Measurements from ENCODE around the gene IFNG-AS1.

Gene IFNG-AS1

DNA sequence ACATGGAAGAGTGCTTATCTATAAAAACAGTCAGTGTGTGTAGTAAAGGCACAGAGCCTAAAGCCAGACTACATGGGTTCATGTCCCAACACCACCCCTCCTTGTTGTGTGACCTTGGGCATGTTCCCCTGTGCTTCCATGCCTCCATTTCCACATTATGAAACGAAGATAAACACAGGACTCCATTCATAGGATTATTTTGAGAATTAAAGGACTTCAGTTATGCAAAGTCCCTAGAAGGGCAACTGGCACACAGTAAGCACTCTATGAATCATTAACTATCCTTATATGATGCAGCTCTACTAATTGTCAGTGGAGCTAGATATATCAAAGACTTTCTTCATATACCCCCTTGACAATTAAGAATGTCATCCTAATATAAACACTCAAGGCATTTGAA, 17.8 kb downstream of the IFNG-AS1 start:
- DNase-seq (ENCODE audit: low spot score): no peak
- Histone ChIP-seq H3K79me1 (ENCODE audit: low read depth, low read length) (no peaks in the 10 kb centered on the region), H3K18ac (ENCODE audit: low read length) (no peak overlapping the region), H2BK5ac (ENCODE audit: low read length) (no peak overlapping the region), H4K8ac (ENCODE audit: low read depth, low read length) (no peak overlapping the region), H4K91ac (ENCODE audit: low read depth, low read length, poor library complexity) (no peak overlapping the region), H2AK5ac (ENCODE audit: low read depth, low read length) (no peak overlapping the region), H3K36me3 (replicated peaks in 1 of 2; ENCODE audit: control insufficient read depth in 2 of 2, insufficient read depth in 2 of 2, low read length in 2 of 2) (no peaks in the 10 kb centered on the region), H3K27ac (replicated peaks; ENCODE audit: low read length) (no peak overlapping the region), H3K4me3 (ENCODE audit: low read length in 2 of 2) (no peak overlapping the region), H3K4me1 (ENCODE audit: control insufficient read depth in 2 of 2, insufficient read depth in 1 of 2, low read depth in 1 of 2, low read length in 2 of 2) (peaks cover under 1 to 3% of the 10 kb centered on the region in 2 donors), H3K9me3 (replicated peaks in 1 of 2; ENCODE audit: control insufficient read depth in 2 of 2, insufficient read depth in 1 of 2, low read depth in 1 of 2, low read length in 2 of 2) (no peaks in the 10 kb centered on the region), H3K14ac (ENCODE audit: low read length) (no peak overlapping the region), H3K23ac (ENCODE audit: low read depth, low read length, poor library complexity) (no peak overlapping the region), H3K4ac (ENCODE audit: low read length) (no peak overlapping the region), H3K9ac (ENCODE audit: low read depth, low read length, poor library complexity) (no peak overlapping the region), H3K4me2 (ENCODE audit: insufficient read depth, low read length, poor library complexity, severe bottlenecking) (no peak overlapping the region), H3K27me3 (ENCODE audit: control insufficient read depth in 3 of 3, insufficient read depth in 3 of 3, low read depth in 1 of 3, low read length in 3 of 3) (no peaks in the 10 kb centered on the region), H2BK120ac (ENCODE audit: low read depth, low read length) (no peak overlapping the region), H2BK15ac (ENCODE audit: low read length) (no peak overlapping the region), H2BK12ac (ENCODE audit: low read length) (no peak overlapping the region), H2AFZ (ENCODE audit: low read length) (no peak overlapping the region)
- no CpG with 5 or more reads among the region's 1 CpG for WGBS, 2 donors (ENCODE audit: extremely low coverage in 2 of 2, insufficient read length in 2 of 2, insufficient replicate concordance in 1 of 2)

DNA sequence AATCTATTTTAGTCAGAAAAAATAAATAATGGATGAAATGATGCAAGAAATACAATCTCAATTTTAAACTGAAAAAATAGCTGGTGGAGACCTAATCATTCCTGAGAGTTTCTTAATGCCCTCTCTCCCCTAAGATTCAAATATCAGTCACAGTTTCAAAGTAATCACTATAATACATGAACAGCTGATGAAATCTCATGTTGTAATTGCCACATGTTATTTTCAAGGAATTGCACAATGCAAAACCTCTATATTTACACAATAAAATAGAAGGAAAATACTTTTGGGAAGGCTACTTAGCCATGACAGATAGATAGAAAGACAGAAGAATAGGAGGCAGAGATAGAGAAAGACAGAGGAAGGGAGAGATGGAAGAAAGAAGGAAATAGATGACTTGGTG, 18.2 kb downstream of the IFNG-AS1 start:
- H2AFZ ChIP-seq (ENCODE audit: low read length): no peak overlapping the region
- H3K27me3 ChIP-seq (ENCODE audit: control insufficient read depth in 3 of 3, insufficient read depth in 3 of 3, low read depth in 1 of 3, low read length in 3 of 3): no peaks in the 10 kb centered on the region
- H2BK120ac ChIP-seq (ENCODE audit: low read depth, low read length): no peak overlapping the region
- H2AK5ac ChIP-seq (ENCODE audit: low read depth, low read length): no peak overlapping the region
- no peak overlapping the region for H3K9ac ChIP-seq (ENCODE audit: low read depth, low read length, poor library complexity)
- H4K91ac ChIP-seq (ENCODE audit: low read depth, low read length, poor library complexity): no peak overlapping the region
- H3K18ac ChIP-seq (ENCODE audit: low read length): no peak overlapping the region
- H3K4ac ChIP-seq (ENCODE audit: low read length): no peak overlapping the region
- H4K8ac ChIP-seq (ENCODE audit: low read depth, low read length): no peak overlapping the region
- H2BK15ac ChIP-seq (ENCODE audit: low read length): no peak overlapping the region
- no peak overlapping the region for H3K23ac ChIP-seq (ENCODE audit: low read depth, low read length, poor library complexity)
- no peak overlapping the region for H2BK12ac ChIP-seq (ENCODE audit: low read length)
- no peak overlapping the region for H3K14ac ChIP-seq (ENCODE audit: low read length)
- no peaks in the 10 kb centered on the region for H3K36me3 ChIP-seq (replicated peaks in 1 of 2; ENCODE audit: control insufficient read depth in 2 of 2, insufficient read depth in 2 of 2, low read length in 2 of 2)
- no peaks in the 10 kb centered on the region for H3K9me3 ChIP-seq (replicated peaks in 1 of 2; ENCODE audit: control insufficient read depth in 2 of 2, insufficient read depth in 1 of 2, low read depth in 1 of 2, low read length in 2 of 2)
- no peak for DNase-seq (ENCODE audit: low spot score)
- peaks cover 5% of the 10 kb centered on the region in 2 donors for H3K4me1 ChIP-seq (ENCODE audit: control insufficient read depth in 2 of 2, insufficient read depth in 1 of 2, low read depth in 1 of 2, low read length in 2 of 2)
- H3K4me3 ChIP-seq (ENCODE audit: low read length in 2 of 2): no peak overlapping the region
- H3K79me1 ChIP-seq (ENCODE audit: low read depth, low read length): no peaks in the 10 kb centered on the region
- H3K27ac ChIP-seq (replicated peaks; ENCODE audit: low read length): no peak overlapping the region
- H2BK5ac ChIP-seq (ENCODE audit: low read length): no peak overlapping the region
- no peak overlapping the region for H3K4me2 ChIP-seq (ENCODE audit: insufficient read depth, low read length, poor library complexity, severe bottlenecking)

DNA sequence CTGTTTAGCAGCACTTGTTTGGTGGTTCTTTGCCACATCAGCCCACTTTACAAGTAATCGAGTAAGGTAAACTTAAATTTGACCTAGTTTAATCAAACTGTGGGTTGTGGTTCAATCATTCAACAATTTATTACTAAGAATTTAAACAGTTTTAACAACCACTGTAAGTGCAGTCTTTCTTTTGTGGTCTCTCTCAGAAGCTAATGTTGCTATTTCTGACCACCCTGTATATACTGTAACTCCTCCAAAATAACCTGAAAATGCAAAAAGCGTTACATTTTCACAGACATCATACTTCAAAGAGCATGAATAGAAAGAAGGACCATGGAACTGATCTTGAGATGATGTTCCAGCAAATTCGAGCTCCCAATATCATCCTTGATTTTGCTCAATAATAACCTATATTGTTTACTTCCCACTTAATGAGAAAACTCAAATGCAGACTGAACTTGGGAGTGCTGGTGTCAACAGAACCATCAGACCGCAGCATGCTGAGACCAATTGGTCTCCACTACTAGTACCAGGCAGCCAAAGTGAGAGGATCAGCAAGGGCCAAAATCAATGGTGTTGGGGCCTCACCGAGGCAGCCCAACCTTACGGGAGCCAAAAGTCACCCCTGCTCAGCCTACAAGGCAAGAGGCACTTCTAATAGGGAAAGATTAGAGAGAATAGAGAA, 22.1 kb downstream of the IFNG-AS1 start:
- no CpG with 5 or more reads among the region's 6 CpGs for WGBS, 2 donors (ENCODE audit: extremely low coverage in 2 of 2, insufficient read length in 2 of 2, insufficient replicate concordance in 1 of 2)
- H3K23ac ChIP-seq (ENCODE audit: low read depth, low read length, poor library complexity): no peak overlapping the region

DNA sequence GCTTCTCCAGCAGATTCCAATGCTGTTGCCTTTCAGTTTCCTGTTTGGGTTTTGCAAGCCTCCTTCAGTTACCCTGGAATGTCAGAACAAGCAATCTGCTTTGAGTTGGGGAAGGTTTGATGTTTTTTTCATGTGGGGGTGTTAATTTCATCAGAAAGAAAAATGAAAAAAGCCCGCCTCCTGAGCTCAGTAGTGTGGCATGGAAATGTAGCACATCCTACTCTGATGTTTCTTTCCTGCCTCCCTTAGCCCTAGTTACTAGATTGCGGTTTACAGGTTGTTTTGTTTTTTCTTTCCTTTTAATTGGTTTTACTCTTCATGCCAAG, 22.6 kb downstream of the IFNG-AS1 start:
- Histone ChIP-seq H3K9me3 (replicated peaks in 1 of 2; ENCODE audit: control insufficient read depth in 2 of 2, insufficient read depth in 1 of 2, low read depth in 1 of 2, low read length in 2 of 2) (no peaks in the 10 kb centered on the region), H4K8ac (ENCODE audit: low read depth, low read length) (no peak overlapping the region), H3K4me1 (ENCODE audit: control insufficient read depth in 2 of 2, insufficient read depth in 1 of 2, low read depth in 1 of 2, low read length in 2 of 2) (peaks cover 8% of the 10 kb centered on the region in 2 donors), H3K23ac (ENCODE audit: low read depth, low read length, poor library complexity) (no peak overlapping the region), H3K14ac (ENCODE audit: low read length) (no peak overlapping the region), H3K27me3 (ENCODE audit: control insufficient read depth in 3 of 3, insufficient read depth in 3 of 3, low read depth in 1 of 3, low read length in 3 of 3) (no peaks in the 10 kb centered on the region), H3K9ac (ENCODE audit: low read depth, low read length, poor library complexity) (no peak overlapping the region), H4K91ac (ENCODE audit: low read depth, low read length, poor library complexity) (no peak overlapping the region), H2AFZ (ENCODE audit: low read length) (no peak overlapping the region), H3K27ac (replicated peaks; ENCODE audit: low read length) (no peak overlapping the region), H2BK120ac (ENCODE audit: low read depth, low read length) (no peak overlapping the region), H3K4me3 (ENCODE audit: low read length in 2 of 2) (no peak overlapping the region), H3K79me1 (ENCODE audit: low read depth, low read length) (no peaks in the 10 kb centered on the region), H3K36me3 (replicated peaks in 1 of 2; ENCODE audit: control insufficient read depth in 2 of 2, insufficient read depth in 2 of 2, low read length in 2 of 2) (no peaks in the 10 kb centered on the region), H3K18ac (ENCODE audit: low read length) (no peak overlapping the region), H3K4ac (ENCODE audit: low read length) (no peak overlapping the region), H2BK12ac (ENCODE audit: low read length) (no peak overlapping the region), H2BK15ac (ENCODE audit: low read length) (no peak overlapping the region), H2AK5ac (ENCODE audit: low read depth, low read length) (no peak overlapping the region), H3K4me2 (ENCODE audit: insufficient read depth, low read length, poor library complexity, severe bottlenecking) (no peak overlapping the region), H2BK5ac (ENCODE audit: low read length) (no peak overlapping the region)
- no CpG with 5 or more reads among the region's 2 CpGs for WGBS, 2 donors (ENCODE audit: extremely low coverage in 2 of 2, insufficient read length in 2 of 2, insufficient replicate concordance in 1 of 2)
- no peak for DNase-seq (ENCODE audit: low spot score)

More for the DNA sequence above, 22.1 kb downstream of the IFNG-AS1 start:
- Histone ChIP-seq H3K14ac (ENCODE audit: low read length) (no peak overlapping the region), H3K9ac (ENCODE audit: low read depth, low read length, poor library complexity) (no peak overlapping the region), H3K4me3 (ENCODE audit: low read length in 2 of 2) (no peak overlapping the region), H3K36me3 (replicated peaks in 1 of 2; ENCODE audit: control insufficient read depth in 2 of 2, insufficient read depth in 2 of 2, low read length in 2 of 2) (no peaks in the 10 kb centered on the region), H3K4me1 (ENCODE audit: control insufficient read depth in 2 of 2, insufficient read depth in 1 of 2, low read depth in 1 of 2, low read length in 2 of 2) (peaks cover 8 to 10% of the 10 kb centered on the region in 2 donors), H2BK12ac (ENCODE audit: low read length) (no peak overlapping the region), H3K4me2 (ENCODE audit: insufficient read depth, low read length, poor library complexity, severe bottlenecking) (no peak overlapping the region), H4K91ac (ENCODE audit: low read depth, low read length, poor library complexity) (no peak overlapping the region), H3K27me3 (ENCODE audit: control insufficient read depth in 3 of 3, insufficient read depth in 3 of 3, low read depth in 1 of 3, low read length in 3 of 3) (no peaks in the 10 kb centered on the region), H3K79me1 (ENCODE audit: low read depth, low read length) (no peaks in the 10 kb centered on the region), H2AK5ac (ENCODE audit: low read depth, low read length) (no peak overlapping the region), H4K8ac (ENCODE audit: low read depth, low read length) (no peak overlapping the region), H3K9me3 (replicated peaks in 1 of 2; ENCODE audit: control insufficient read depth in 2 of 2, insufficient read depth in 1 of 2, low read depth in 1 of 2, low read length in 2 of 2) (no peaks in the 10 kb centered on the region), H3K4ac (ENCODE audit: low read length) (no peak overlapping the region), H2AFZ (ENCODE audit: low read length) (no peak overlapping the region), H3K18ac (ENCODE audit: low read length) (no peak overlapping the region), H2BK5ac (ENCODE audit: low read length) (no peak overlapping the region), H2BK15ac (ENCODE audit: low read length) (no peak overlapping the region), H3K27ac (replicated peaks; ENCODE audit: low read length) (no peak overlapping the region), H2BK120ac (ENCODE audit: low read depth, low read length) (no peak overlapping the region)
- DNase-seq (ENCODE audit: low spot score): no peak
